GM18507 (cell line): ENCODE results near the gene EFTUD2.

Source experiments
- DNase-seq: peaks from one replicate; pipeline ENCODE4 v3.0.0; 2011; ENCODE audit warnings: low read depth; ENCODE audit not compliant: insufficient read length; ENCODE audit errors: extremely low spot score
- FAIRE-seq: peaks from 2 replicates; lab custom pipeline; 2011; peaks lifted over from hg19 to GRCh38; lab: Jason Lieb, UNC

The EFTUD2 gene

DNA sequence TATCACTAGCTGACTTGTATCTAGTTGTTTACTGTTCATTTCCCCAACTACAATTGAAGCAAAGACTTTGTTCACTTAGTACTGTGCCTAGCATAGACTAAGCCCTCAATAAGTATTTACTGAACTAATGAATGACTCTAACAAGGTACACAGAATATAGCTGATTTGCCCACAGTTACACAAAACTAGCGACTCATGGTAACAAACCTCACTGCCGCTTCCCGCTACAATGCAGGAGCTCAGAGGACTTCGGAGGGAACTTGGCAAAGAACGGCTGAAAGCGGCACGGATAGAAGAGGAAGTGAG, 524 bp downstream of the EFTUD2 start:
- no peak for FAIRE-seq
- no peak for DNase-seq

DNA sequence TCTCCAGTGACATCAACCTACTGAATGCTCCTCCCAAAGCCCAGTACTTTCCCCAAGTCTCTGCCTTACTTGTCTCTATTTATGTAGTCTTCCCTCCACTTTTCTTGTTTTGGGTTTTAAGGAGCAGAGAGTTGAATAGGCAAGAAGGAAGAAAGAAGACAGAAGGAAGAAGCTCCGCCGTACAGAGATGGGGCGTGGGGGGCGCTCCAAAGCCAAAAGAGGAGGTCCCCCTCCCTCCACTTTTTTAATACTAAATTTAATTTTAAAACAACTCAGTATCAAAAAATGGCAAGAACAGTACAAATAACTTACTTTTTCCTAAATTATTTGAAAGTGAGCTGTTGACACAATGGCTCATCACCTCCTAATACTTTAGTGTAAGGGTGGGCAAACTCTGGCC, 4.6 kb downstream of the EFTUD2 start:
- no peak for DNase-seq
- no peak for FAIRE-seq

DNA sequence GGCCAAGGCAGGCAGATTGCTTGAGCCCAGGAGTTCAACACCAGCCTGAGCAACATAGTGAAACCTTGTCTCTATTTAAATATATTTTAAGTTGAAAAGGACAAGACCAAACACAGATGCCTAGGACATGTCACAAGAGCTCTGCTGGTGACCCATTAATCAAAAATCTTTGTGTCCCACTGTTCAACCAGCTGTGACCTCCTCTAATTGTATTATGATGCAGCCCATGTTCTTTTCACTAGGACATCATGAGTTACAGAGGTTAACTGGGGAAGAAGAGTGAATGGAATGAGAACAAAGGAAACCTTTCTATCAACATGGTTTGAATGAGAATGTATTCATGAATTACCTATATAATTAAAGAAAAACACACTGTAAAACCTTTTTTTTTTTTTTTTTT, 7.0 kb downstream of the EFTUD2 start:
- DNase-seq: no peak
- FAIRE-seq: no peak

DNA sequence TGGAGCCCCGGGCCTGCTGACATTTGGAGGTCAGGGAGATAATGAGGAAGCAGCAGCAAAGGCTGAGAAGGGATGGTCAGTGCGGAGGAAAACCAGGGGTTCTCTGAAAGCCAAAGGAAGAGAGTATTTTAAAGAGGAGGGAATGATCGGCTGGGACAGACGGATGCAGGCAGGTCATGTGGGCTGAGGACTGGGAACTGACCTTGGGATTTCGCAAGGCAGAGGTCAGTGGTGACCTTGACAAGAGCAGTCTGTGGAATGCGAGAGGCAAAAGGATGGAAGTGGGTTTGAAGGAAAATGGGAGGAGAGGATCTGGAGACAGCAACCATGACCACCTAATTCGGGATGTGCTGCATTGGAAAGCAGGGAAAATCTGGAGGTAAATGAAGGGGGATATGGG, 10.2 kb downstream of the EFTUD2 start:
- FAIRE-seq (no peak), DNase-seq (no peak)

DNA sequence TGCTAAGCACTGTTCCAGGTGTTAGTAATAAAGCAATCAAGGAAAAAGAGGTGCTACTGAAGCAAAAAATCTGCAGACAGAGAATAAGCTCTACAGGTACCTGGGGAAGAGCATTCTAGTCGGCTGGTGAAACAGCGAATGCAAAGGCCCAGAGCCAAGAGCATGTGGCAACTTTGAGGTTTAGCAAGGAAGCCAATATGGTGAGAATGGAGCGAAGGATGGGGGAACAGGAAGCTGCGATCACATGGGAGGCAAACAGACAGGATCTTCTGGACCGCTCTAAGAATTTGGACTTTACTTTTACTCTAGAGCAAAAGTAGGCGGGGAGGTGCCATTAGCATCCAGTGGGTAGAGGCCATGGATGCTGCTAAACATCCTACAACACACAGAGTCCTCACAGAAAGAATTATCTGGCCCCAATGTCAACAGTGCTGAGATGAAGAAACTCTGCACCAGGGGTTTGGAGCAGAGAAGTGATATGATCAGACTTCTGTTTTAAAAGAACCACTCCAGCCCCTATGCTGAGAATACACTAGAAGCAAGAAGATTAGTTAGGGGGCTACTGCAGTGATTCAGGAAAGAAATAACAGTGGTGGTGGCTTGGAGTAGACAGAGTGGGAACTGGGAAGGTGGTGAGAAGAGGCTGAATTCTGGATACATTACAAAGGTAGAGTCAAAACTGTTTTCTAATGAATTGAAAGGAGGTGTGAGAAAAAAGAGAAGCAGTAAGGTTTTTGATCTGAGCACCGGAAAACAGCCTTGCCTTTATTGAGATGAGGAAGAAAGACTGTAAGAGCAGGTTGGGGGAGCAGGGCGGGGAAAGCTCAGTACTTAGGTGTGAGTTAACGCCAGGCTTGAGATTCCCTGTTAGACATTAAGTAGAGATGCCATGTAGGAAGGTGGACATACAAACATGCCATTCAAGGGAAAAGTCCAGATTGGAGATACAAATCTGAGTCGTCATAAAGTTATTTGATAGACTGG, 11.0 kb downstream of the EFTUD2 start:
- FAIRE-seq: no peak
- no peak for DNase-seq

DNA sequence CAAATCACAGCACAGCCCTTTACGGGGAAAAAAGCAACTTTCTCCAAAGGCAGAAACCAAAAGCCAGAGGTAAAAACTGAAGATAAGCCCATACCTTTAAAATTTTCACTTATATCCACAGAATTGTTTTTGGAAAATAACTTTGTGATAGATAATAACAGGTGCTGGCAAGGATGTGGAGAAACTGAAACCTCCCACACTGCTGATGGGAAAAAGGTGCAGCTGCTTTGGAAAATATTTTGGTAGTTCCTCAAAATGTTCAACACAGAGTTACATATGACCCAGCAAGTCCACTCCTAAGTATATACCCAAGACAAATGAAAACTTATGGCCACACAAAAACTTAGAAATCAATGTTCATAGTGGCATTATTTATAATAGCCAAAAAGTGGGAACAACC, 12.2 kb downstream of the EFTUD2 start:
- FAIRE-seq: no peak
- DNase-seq: no peak

DNA sequence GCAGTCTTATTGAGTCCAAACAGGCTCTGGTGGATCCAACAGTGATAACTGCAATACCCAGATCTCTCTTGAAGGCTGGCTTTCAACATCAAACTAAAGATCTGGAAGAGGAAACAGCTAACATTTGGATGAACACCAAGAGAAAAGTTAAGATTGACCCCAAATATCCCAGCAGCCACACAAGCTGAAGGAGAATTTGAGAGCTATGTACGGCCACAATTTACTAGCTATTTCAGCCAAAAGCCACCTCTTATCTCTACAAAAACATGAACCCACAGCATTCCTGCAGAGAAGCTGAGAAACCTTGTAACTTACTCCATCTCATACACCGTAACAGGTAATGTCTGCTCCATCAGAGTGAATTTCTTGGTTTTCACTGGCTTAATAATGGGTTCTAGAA, 14.3 kb downstream of the EFTUD2 start:
- DNase-seq (no peak), FAIRE-seq (no peak)

DNA sequence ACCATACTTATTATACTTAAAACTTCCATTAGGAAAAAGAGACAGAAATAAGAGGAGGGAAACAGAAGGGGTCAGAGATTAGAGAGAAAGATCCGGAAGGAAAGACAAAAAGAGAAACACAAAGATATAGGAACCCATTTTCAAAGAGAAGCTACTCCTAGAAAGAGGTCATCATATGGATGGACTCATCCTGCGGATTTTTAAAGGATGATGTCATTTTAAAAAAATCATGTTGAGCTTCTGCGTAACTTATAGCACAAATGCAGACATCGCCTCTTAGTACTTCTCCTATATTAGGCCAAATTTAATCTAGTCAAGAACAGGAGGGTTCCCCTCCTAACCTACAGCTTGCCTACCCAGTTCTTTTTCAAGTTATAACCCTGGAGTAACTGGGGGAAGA, 18.1 kb downstream of the EFTUD2 start:
- FAIRE-seq (no peak), DNase-seq (no peak)

DNA sequence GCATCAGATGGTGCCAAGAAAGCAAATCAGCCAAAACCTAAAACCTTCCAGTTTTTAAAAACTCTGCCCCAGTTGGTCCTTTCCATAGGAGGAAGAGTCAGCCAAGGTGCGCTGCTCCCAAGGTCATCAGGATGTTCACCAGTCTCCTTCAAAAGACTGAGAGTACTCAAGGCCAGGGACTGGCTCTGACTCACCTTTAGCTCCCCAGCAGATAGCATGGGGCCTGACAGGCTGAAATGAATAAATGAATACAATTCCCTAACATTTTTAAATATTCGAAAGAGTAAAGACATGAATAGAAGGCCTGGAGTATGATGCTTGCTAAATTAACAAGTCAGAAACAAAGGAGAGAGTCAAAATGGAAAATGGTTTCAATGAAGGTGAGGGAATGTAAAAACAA, 19.2 kb downstream of the EFTUD2 start:
- FAIRE-seq: no peak
- DNase-seq: no peak

DNA sequence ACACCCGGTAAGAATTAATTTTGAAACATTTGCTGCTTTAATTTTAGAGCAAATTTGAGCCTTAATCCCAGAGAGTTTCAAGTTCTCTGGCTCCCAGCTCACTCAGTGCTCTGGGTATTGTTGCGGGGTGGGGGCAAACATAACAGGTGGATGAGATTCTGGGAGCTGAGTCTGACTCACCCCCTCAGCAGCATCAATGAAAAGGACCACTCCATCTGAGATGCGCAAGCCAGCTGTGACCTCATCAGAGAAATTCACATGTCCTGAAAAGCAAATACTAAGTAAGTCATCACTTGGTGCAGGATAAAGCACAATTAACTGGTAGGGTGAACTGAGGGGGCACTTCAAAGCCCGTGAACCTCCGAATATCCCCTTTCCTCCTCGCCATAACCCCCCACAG, 19.9 kb downstream of the EFTUD2 start:
- no peak for DNase-seq
- no peak for FAIRE-seq

DNA sequence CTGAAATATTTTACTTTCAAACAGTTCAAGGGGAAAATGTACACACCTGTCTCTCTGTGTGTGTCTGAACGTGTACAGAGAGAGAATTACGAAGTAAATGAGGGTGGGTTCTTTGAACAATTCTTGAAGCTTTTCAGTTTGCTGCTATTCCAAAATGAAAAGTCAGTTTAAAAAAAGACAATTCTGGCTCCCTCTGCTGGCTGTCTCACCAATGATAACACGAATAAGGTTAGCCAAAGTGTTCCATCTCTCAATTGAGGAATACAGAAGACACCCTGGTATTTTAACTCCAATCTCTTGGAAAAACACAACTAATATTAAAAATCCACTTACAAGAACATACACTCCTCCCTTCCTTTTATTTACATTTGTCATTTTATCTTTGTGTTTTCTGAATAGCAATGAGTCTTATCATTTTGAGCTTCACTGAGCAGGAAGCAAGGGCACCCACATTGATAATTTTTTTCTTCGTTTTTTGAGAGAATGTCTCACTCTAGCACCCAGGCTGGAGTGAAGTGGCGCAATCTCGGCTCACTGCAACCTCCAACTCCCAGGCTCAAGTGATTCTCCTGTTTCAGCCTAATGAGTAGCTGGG, 20.5 kb downstream of the EFTUD2 start:
- FAIRE-seq (peak; percentile 41), DNase-seq (no peak)

DNA sequence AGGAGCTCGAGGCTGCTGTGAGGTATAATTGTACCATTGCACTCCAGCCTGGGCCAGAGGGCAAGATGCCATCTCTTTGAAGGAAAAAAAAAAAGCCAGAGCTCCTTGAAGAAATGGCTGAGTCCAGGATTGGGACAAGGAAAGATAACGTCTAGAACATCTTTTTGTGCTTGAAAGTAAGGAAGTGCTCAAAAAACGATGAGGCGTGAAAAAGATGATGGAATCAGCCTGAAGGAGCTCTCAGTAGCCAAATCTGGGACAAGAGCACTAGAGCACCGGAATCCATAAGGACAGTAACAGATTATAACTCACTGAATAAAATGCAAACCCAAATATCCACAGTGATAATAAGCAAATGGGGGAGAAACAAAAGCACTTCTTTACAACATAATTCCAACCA, 22.1 kb downstream of the EFTUD2 start:
- DNase-seq (no peak), FAIRE-seq (no peak)

DNA sequence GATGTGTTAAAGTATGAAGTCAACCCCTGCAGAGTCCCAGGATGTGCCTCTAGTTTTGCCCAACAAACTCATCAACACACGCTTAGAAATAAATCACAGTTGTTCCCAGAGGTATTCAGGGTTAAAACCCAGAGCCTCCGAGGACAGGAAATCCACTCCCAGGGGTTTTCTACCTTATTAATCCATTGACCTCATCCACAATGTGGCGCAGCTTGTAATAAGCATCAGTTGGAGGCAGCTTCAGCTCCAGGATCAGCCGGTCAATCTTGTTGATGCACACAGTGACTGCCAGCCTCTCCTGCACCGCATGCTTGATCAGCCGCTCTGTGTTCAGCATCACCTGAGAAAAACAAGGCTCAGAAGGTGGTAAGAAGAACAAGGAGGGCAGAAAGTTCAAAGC, 23.5 kb downstream of the EFTUD2 start:
- FAIRE-seq (no peak), DNase-seq (no peak)

DNA sequence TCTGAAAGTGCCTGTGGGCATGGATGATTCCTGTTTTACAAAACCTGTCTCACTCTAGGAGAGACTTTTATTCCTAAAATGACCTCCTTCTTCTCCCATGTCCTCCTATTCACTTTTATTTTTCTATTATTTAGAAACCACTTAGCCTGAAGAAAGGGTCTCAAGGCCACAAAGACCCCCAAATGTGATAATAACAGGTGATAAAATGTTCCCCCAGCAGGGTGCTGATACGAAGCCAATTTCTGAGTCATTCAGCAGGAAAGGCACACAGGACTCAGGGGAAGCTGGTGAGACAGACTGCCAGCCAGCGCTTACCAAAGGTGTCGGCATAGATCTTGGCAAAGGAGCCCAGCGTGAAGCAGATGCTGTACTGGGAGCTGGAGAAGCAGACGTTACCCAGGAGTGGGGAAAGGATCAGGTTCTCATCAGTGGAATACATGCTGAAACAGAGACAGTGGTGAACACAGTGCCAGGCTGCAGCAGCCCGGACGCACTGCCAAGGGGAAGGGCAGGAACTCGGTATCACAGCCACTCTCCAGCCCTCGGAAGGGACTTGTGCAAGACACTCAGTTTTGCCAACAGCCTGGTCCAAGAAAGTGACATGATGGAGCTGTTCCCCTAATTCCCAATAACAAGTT, 27.0 kb downstream of the EFTUD2 start:
- FAIRE-seq (no peak), DNase-seq (no peak)

DNA sequence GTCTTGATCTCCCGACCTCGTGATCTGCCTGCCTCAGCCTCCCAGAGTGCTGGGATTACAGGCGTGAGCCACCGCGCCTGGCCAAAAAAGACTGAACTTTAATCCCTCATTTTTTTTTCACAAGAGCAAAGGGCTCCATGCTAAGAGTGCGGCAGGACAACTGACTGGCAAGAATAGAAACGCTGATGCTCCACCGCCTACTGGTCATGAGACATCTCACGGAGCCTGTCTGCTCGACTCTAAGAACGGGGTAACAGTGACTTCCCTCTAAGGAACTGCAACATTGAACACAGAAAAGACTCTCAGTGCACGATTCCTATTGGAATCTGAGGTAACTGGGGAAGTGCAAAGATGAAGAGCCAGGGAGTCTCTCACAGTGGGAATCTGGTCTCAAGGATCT, 27.7 kb downstream of the EFTUD2 start:
- DNase-seq: no peak
- no peak for FAIRE-seq

DNA sequence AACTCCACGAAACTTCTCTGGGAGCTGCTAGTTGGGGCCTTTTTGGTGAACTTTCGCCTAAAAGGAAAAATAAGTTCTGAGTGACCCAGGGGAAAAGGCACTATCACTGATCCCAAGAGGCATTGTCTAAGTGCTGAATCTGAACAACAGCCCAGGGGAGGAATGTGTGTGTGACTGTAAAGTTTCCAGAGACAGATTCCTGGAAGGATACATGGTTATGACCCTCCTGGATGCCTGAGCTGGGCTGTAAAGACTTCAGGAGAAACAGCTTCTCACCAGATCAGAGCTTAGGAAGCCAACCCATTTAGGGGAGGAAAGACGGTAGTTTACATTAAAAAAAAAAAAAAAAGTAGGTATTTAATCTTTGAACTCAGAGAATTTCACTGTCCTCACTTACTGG, 31.4 kb downstream of the EFTUD2 start:
- FAIRE-seq (no peak), DNase-seq (no peak)

DNA sequence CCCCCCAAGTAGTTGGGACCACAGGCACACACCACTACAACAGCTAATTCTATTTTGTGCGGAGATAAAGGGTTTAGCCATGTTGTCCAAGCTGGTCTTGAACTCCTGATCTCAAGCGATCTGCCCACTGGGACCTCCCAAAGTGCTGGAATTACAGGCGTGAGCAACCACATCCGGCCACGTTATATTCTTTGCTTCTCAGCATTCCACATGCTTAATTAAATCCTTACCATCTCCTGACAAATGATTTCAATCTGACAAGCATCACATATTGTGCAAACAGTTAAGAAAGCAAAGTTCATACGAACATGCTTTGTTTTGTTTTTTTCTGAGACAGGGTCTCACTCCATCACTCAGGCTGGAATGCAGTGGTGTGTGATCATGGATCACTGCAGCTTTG, 33.3 kb downstream of the EFTUD2 start:
- DNase-seq: no peak
- no peak for FAIRE-seq

DNA sequence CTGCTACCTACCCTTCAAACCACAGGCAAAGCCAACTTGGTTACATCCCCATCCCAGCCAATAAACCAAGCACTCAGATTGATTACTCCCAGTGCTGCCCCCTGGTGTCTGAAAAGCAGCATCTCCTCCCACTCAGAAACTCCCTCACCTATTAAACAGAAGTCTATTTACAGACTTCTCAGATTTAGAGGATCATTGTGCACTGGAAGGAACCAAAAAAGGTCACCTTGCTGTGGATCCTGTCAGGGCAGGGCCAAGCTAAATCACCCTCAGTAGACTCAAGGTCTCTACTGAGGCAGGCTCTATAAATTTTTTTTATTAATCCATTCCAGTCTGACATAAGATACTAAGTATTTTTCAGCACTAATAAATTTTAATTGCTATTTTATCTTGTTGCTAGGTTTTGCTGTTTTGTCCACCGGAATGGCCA, 34.0 kb downstream of the EFTUD2 start:
- FAIRE-seq: peak; percentile 85

DNA sequence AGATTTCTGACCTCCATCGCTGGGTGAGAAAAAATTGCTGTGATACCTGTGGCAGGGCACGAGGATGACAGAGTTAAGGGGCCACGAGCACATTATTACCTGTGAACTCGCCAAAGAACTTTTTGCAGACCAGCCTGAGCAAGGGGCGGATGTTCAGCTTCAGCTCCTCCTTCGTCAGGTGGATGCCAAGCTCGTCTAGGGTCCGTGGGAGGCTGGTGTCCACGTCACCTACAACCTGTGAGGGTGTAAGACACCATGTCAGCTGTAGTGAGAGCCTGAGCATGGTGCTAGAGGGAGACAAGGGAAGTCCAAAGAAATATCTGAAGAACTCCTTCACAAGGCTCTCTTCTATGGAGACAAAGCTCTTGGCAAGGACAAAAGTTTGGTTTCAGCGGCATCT, 34.4 kb downstream of the EFTUD2 start:
- FAIRE-seq (no peak), DNase-seq (no peak)

More for the DNA sequence above, 34.0 kb downstream of the EFTUD2 start:
- DNase-seq: peak; percentile 52

DNA sequence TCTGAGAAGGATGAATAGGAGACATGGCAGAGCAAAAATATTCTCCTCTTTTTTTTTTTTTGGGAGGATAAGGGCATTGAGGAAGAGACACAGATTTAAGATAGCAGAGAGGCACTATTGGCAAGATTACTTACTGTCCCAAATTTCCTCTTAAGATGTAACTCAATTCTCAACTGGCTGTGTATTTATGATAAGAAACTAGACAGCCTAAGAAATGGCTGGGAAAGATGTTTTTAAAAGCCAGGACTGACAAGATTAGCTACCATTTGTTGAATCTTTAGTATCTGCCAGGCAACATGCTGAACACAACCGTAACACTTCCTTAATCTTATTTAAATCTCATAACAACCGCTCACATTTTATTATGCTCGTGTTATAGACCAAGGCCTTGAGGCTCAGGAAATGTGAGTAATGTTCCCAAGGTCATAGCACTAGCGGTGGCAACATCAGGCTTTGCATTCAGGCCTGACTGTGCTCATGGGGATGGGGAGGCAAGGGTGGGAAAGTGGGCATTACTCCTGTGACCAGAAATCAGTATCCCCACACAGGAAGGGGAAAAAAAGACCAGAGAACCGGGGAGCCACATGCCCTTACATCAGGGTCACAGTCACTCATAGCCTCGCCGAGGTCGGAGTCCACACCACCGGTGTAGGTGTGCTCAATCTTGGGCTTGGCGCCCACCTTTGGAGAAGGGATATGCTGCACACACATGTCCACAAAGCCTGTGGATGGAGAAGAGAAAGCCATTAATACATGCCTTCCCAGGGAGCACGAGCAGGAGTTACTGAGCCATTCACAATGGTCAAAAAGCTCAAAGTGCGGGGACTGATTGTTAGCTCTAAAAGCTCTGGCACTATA, 36.0 kb downstream of the EFTUD2 start:
- DNase-seq (no peak), FAIRE-seq (no peak)
